ENCODE results near the gene USP35. TPM values are rescaled to one million over a fixed set of nuclear protein-coding genes. Genes with fewer than 3 reads are reported as not detected.
A peak's percentile ranks its signal among the peaks of the same experiment; 100 is the strongest.

USP35 gene
- total RNA-seq, 4 donors from 2014 or later: 4.6 to 6.1 (median 5.4) TPM

GRCh38 chr11:78145511-78146025, 43.2 kb upstream of the USP35 start:
- H3K27ac ChIP-seq: no peak overlapping the region
- no peaks in the 10 kb centered on the region for H3K36me3 ChIP-seq
- TF ChIP-seq POLR2A (IDR thresholded peaks at IDR 0.05) (no peak), CTCF (IDR thresholded peaks at IDR 0.05 in 4 of 5, conservative IDR thresholded peaks at IDR 0.05 in 1 of 5) (no peak)
- in situ Hi-C loops (cut with MboI; ENCODE audit: low sequenced_read_pairs in 4 of 4): loop anchor here in 3 of 4 donors (25.0 kb wide), 2 partner anchors 267 to 417 kb away; partner anchors contain the start of genes NARS2 (in 3 of the 3) and GAB2 (in 1 of the 3)
- H3K27me3 ChIP-seq: no peaks in the 10 kb centered on the region
- H3K9me3 ChIP-seq: no peaks in the 10 kb centered on the region
- H3K4me1 ChIP-seq: peaks cover under 1 to 9% of the 10 kb centered on the region in 2 donors
- no peak for DNase-seq
- intact Hi-C loops (cut with DNase I; ENCODE audit: low total_unique reads): no loop called here
- no peak for ATAC-seq
- no peak overlapping the region for H3K4me3 ChIP-seq

GRCh38 chr11:78147807-78148206, 40.9 kb upstream of the USP35 start:
- Histone ChIP-seq H3K4me3 (no peak overlapping the region), H3K9me3 (no peaks in the 10 kb centered on the region), H3K36me3 (no peaks in the 10 kb centered on the region), H3K27me3 (no peaks in the 10 kb centered on the region), H3K4me1 (peaks cover 0 to 9% of the 10 kb centered on the region in 2 donors), H3K27ac (no peak overlapping the region)
- in situ Hi-C loops (cut with MboI; ENCODE audit: low sequenced_read_pairs in 4 of 4) (loop anchor here in 3 of 4 donors (25.0 kb wide), 2 partner anchors 264 to 414 kb away; partner anchors contain the start of genes NARS2 (in 3 of the 3) and GAB2 (in 1 of the 3)), intact Hi-C loops (cut with DNase I; ENCODE audit: low total_unique reads) (loop anchor here (2.0 kb wide), 1 partner anchor 41 kb away; the partner anchor contains the start of genes KCTD21 and USP35)
- TF ChIP-seq POLR2A (IDR thresholded peaks at IDR 0.05) (no peak), CTCF (IDR thresholded peaks at IDR 0.05 in 4 of 5, conservative IDR thresholded peaks at IDR 0.05 in 1 of 5) (no peak)
- DNase-seq (no peak), ATAC-seq (no peak)

- peak in 3 of 5 experiments; percentile 17 to 35 (median 26) for TF ChIP-seq CTCF (IDR thresholded peaks at IDR 0.05 in 4 of 5, conservative IDR thresholded peaks at IDR 0.05 in 1 of 5)
- TF ChIP-seq POLR2A (IDR thresholded peaks at IDR 0.05): no peak
- intact Hi-C loops (cut with DNase I; ENCODE audit: low total_unique reads): loop anchor here (2.0 kb wide), 1 partner anchor 39 kb away; the partner anchor contains the start of genes KCTD21 and USP35
- Histone ChIP-seq H3K27ac (no peak overlapping the region), H3K4me1 (peaks cover 0 to 9% of the 10 kb centered on the region in 2 donors), H3K9me3 (no peaks in the 10 kb centered on the region), H3K36me3 (no peaks in the 10 kb centered on the region), H3K27me3 (no peaks in the 10 kb centered on the region), H3K4me3 (no peak overlapping the region)
- in situ Hi-C loops (cut with MboI; ENCODE audit: low sequenced_read_pairs in 4 of 4): loop anchor here in 3 of 4 donors (25.0 kb wide), 2 partner anchors 263 to 413 kb away; partner anchors contain the start of genes NARS2 (in 3 of the 3) and GAB2 (in 1 of the 3)
- no peak for DNase-seq
- ATAC-seq: peak; percentile 66 to 96
These were observed 39.1 kb upstream of the USP35 start for GRCh38 chr11:78149646-78150045.

- Histone ChIP-seq H3K27ac (no peak overlapping the region), H3K4me3 (no peak overlapping the region), H3K36me3 (no peaks in the 10 kb centered on the region), H3K4me1 (peaks cover 0 to 9% of the 10 kb centered on the region in 2 donors), H3K9me3 (no peaks in the 10 kb centered on the region), H3K27me3 (no peaks in the 10 kb centered on the region)
- intact Hi-C loops (cut with DNase I; ENCODE audit: low total_unique reads): no loop called here
- DNase-seq (no peak), ATAC-seq (no peak)
- TF ChIP-seq CTCF (IDR thresholded peaks at IDR 0.05 in 4 of 5, conservative IDR thresholded peaks at IDR 0.05 in 1 of 5): no peak
- no peak for TF ChIP-seq POLR2A (IDR thresholded peaks at IDR 0.05)
- in situ Hi-C loops (cut with MboI; ENCODE audit: low sequenced_read_pairs in 4 of 4): no loop called here
These were observed 38.4 kb upstream of the USP35 start for GRCh38 chr11:78150346-78150745.
